ENCODE results near the gene FMR1.

FMR1 gene

DNA sequence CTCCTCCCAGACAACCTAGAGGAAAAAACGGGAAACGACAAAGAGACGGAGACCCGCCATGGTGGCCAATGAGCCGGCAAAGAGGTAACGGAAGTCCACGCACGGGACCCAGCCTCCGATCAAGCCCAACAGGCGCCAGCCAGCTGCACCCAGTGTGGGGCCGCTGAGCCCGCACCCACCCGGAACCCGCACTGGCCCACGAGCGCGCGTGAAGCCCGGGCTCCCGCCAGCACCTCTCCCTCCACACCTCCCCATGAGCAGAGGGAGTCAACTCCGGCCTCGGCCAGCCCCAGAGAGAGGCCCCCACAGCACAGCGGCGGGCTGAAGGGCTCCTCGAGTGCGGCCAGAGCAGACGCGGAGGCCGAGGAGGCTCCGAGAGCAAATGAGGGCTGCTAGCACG lies 14.6 kb upstream of the FMR1 start:
- no peak for TF ChIP-seq MAX (IDR thresholded peaks at IDR 0.05)
- TF ChIP-seq TAF1 (IDR thresholded peaks at IDR 0.05; ENCODE audit: low read depth) = no peak
- TF ChIP-seq RAD21 (IDR thresholded peaks at IDR 0.05; ENCODE audit: low read depth) = no peak
- TF ChIP-seq FOXM1 (IDR thresholded peaks at IDR 0.05; ENCODE audit: borderline replicate concordance, low read depth) = no peak
- TF ChIP-seq, protein P1, sequence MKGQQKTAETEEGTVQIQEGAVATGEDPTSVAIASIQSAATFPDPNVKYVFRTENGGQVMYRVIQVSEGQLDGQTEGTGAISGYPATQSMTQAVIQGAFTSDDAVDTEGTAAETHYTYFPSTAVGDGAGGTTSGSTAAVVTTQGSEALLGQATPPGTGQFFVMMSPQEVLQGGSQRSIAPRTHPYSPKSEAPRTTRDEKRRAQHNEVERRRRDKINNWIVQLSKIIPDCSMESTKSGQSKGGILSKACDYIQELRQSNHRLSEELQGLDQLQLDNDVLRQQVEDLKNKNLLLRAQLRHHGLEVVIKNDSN (IDR thresholded peaks at IDR 0.05) = no peak
- TF ChIP-seq NFIC (IDR thresholded peaks at IDR 0.05) = no peak

- TF ChIP-seq TCF12 (IDR thresholded peaks at IDR 0.05; ENCODE audit: low read depth) (no peak), FOXM1 (IDR thresholded peaks at IDR 0.05; ENCODE audit: borderline replicate concordance, low read depth) (no peak), NFIC (IDR thresholded peaks at IDR 0.05) (no peak), ZBTB7A (IDR thresholded peaks at IDR 0.05; ENCODE audit: low read depth) (no peak)
Observed at GRCh38 chrX:147898951-147899350, 12.8 kb upstream of the FMR1 start.

- TF ChIP-seq MAX (IDR thresholded peaks at IDR 0.05) = no peak
- TF ChIP-seq, protein P2, sequence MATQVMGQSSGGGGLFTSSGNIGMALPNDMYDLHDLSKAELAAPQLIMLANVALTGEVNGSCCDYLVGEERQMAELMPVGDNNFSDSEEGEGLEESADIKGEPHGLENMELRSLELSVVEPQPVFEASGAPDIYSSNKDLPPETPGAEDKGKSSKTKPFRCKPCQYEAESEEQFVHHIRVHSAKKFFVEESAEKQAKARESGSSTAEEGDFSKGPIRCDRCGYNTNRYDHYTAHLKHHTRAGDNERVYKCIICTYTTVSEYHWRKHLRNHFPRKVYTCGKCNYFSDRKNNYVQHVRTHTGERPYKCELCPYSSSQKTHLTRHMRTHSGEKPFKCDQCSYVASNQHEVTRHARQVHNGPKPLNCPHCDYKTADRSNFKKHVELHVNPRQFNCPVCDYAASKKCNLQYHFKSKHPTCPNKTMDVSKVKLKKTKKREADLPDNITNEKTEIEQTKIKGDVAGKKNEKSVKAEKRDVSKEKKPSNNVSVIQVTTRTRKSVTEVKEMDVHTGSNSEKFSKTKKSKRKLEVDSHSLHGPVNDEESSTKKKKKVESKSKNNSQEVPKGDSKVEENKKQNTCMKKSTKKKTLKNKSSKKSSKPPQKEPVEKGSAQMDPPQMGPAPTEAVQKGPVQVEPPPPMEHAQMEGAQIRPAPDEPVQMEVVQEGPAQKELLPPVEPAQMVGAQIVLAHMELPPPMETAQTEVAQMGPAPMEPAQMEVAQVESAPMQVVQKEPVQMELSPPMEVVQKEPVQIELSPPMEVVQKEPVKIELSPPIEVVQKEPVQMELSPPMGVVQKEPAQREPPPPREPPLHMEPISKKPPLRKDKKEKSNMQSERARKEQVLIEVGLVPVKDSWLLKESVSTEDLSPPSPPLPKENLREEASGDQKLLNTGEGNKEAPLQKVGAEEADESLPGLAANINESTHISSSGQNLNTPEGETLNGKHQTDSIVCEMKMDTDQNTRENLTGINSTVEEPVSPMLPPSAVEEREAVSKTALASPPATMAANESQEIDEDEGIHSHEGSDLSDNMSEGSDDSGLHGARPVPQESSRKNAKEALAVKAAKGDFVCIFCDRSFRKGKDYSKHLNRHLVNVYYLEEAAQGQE (IDR thresholded peaks at IDR 0.05; ENCODE audit: low read depth) = no peak
Observed at GRCh38 chrX:147899379-147900114, 12.2 kb upstream of the FMR1 start.

DNA sequence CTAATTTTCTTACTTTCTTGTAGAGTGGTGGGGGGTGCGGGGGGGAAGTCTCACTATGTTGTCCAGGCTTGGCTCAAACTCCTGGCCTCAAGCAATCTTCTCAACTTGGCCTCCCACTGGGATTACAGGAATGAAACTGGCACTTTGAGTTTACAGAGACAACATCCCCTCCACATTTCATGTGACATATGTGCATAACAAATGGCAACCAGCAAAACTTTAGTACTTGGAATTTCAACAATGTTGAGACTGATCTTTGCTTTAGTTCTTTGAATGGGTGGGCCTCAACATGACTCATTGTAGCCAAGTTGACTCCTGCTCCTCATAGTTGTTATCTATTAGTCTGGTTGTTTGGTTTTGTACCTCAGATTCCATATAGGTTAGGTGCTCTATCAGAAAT lies 11.4 kb upstream of the FMR1 start:
- TF ChIP-seq YY1 (IDR thresholded peaks at IDR 0.05; ENCODE audit: low read depth) = no peak
- no peak for TF ChIP-seq CEBPB (IDR thresholded peaks at IDR 0.05)
- TF ChIP-seq, protein P2 (IDR thresholded peaks at IDR 0.05; ENCODE audit: low read depth) = no peak
- TF ChIP-seq FOXM1 (IDR thresholded peaks at IDR 0.05; ENCODE audit: borderline replicate concordance, low read depth) = no peak
- TF ChIP-seq MAX (IDR thresholded peaks at IDR 0.05) = no peak
- TF ChIP-seq, protein P1 (IDR thresholded peaks at IDR 0.05) = no peak
- TF ChIP-seq EGR1 (IDR thresholded peaks at IDR 0.05) = no peak
- TF ChIP-seq ZBTB7A (IDR thresholded peaks at IDR 0.05; ENCODE audit: low read depth) = no peak
- no peak for TF ChIP-seq TCF12 (IDR thresholded peaks at IDR 0.05; ENCODE audit: low read depth)

DNA sequence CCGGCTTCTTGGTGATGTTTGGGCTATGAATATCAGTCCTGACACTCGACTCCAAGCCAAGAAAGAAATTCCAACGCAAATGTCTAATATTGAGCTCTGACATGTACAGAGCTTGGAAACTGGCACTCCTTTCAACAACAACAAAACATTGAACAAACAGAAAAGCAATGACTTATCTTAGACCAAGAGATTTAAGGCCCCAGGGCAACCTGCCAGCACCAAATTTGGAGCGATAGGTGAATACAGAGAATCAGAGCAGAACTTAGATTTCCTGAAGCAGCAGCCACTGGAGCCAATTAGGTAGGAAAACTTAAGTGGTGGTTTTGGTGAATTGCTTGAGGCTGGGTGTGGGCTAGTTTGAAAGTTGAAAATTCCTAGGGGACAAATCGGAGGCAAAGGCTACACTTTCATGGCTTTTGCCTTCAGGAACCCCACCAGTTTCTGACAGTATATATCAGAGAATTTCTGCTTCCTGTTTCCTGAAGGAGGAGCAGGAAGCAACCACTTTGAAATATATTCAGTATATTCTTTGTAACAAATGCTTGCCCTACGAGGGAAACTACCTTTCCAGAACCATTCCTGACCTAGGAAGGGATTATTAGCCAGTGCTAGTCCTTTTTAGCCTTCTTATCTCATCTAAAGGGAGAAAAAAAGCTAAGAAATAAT lies 10.1 kb upstream of the FMR1 start:
- TF ChIP-seq MAX (IDR thresholded peaks at IDR 0.05) (no peak), RAD21 (IDR thresholded peaks at IDR 0.05; ENCODE audit: low read depth) (no peak), NFIC (IDR thresholded peaks at IDR 0.05) (no peak), TEAD4 (IDR thresholded peaks at IDR 0.05) (no peak), EP300 (IDR thresholded peaks at IDR 0.05; ENCODE audit: borderline replicate concordance) (no peak)

GRCh38 chrX:147902270-147902669 lies 9.4 kb upstream of the FMR1 start:
- TF ChIP-seq MAX (IDR thresholded peaks at IDR 0.05) (no peak), NFIC (IDR thresholded peaks at IDR 0.05) (no peak), TAF1 (IDR thresholded peaks at IDR 0.05; ENCODE audit: low read depth) (no peak), EGR1 (IDR thresholded peaks at IDR 0.05) (no peak), CEBPB (IDR thresholded peaks at IDR 0.05) (no peak), TEAD4 (IDR thresholded peaks at IDR 0.05) (no peak), FOXM1 (IDR thresholded peaks at IDR 0.05; ENCODE audit: borderline replicate concordance, low read depth) (no peak), EP300 (IDR thresholded peaks at IDR 0.05; ENCODE audit: borderline replicate concordance) (no peak), YY1 (IDR thresholded peaks at IDR 0.05; ENCODE audit: low read depth) (no peak), CREB1 (IDR thresholded peaks at IDR 0.05; ENCODE audit: low read depth) (no peak), ZBTB7A (IDR thresholded peaks at IDR 0.05; ENCODE audit: low read depth) (no peak), RAD21 (IDR thresholded peaks at IDR 0.05; ENCODE audit: low read depth) (no peak), TCF12 (IDR thresholded peaks at IDR 0.05; ENCODE audit: low read depth) (no peak)
- TF ChIP-seq, protein P2 (IDR thresholded peaks at IDR 0.05; ENCODE audit: low read depth) = no peak
- TF ChIP-seq, protein P1 (IDR thresholded peaks at IDR 0.05) = no peak
